Cardiac ventricle fibroblast (primary cell): ENCODE measurements around the gene NAA80. TPM values are rescaled to one million over a fixed set of nuclear protein-coding genes. Genes with fewer than 3 reads are reported as not detected.

Experiments used
- total RNA-seq: library from RNA; depleted of rRNA; stranded (reverse); fragments of >200 nt; gene quantifications from 2 replicates; pipeline ENCODE4 v1.2.3, GENCODE V29; 2015

Gene NAA80, protein sequence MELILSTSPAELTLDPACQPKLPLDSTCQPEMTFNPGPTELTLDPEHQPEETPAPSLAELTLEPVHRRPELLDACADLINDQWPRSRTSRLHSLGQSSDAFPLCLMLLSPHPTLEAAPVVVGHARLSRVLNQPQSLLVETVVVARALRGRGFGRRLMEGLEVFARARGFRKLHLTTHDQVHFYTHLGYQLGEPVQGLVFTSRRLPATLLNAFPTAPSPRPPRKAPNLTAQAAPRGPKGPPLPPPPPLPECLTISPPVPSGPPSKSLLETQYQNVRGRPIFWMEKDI
- 8.4 and 12.9 TPM in 2 replicates for total RNA-seq

DNA sequence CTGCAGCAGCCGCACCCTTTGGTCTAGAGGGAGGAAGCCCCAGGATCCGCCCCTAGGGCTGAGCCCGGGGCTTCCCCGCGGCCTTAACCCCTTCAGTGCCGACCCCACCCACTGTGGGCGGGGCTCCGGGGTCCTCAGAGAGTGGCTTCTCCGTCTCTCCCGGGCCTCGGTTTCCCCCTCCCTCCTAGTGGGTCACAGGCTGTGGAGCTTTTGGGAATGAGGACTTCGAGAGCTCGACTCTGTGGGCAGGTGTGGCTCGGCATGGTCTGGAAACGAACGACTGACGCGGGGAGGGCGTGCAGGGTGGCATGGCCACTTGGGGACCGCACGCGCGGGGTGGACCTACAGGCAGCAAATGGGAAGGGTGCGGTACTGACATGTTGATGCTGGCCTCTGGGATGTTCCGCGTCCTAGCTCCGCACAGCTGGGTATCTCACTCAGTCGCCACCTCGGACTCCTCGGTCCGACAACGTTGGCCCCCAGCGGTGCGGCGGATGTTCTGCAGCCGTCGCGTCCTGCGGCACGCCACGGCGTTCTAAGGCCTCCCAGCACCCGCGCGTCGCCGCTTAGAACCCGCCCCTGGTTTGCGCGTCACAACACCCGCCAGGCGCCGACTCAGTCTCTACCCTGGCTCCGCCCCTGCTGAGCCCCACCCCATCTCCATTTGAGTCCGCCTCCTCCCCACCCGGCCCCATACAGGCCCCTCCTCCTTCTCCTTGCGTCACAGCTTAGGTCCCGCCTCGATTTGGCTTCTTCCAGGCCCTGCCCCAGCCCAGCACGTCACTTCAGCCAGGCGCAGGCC, at the start of gene NAA80, which contains the start of gene HYAL3:
TSS of gene NAA80 (minus strand) at position 570 of the 802 bp plus-strand sequence. CDS start 1,942 bp downstream, outside the sequence.
TSS of gene HYAL3 (minus strand) at position 570 of the 802 bp plus-strand sequence. CDS start 3,803 bp downstream, outside the sequence.

DNA sequence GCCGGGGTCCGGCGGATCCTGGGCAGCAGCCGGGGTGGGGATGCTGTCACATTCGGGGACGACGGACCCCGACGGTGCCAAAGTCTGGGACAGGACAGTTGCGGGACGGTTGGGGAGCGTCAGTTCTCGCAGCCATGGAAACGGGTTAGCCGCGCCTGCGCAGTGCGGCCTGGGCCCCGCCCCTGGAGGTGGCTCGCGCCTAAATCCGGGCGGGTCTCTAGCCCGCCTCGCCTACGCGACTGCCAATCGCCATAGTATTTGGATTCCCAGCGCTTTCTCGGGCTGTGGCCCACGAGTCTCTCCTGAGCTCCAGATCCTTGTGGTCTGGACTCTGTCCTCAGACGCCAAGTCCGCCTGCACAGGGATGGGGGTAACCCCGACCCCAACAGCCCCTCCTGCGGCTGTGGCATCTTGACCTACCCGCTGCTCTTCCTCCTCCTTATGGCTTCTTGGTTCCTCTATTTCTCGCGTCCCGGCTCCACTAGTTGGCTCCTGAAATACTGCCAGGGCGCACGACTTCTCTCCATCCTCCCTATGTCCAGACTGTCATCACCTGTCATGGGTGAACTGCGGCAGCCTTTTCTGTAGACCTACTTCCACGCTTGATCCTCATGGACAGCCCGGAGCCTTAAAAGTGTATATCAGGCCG, 46.5 kb upstream of the NAA80 start, which contains the start of gene ZMYND10:
TSS of gene ZMYND10 (minus strand) at position 147 of the 649 bp plus-strand sequence. CDS start 153 bp downstream, outside the sequence.

DNA sequence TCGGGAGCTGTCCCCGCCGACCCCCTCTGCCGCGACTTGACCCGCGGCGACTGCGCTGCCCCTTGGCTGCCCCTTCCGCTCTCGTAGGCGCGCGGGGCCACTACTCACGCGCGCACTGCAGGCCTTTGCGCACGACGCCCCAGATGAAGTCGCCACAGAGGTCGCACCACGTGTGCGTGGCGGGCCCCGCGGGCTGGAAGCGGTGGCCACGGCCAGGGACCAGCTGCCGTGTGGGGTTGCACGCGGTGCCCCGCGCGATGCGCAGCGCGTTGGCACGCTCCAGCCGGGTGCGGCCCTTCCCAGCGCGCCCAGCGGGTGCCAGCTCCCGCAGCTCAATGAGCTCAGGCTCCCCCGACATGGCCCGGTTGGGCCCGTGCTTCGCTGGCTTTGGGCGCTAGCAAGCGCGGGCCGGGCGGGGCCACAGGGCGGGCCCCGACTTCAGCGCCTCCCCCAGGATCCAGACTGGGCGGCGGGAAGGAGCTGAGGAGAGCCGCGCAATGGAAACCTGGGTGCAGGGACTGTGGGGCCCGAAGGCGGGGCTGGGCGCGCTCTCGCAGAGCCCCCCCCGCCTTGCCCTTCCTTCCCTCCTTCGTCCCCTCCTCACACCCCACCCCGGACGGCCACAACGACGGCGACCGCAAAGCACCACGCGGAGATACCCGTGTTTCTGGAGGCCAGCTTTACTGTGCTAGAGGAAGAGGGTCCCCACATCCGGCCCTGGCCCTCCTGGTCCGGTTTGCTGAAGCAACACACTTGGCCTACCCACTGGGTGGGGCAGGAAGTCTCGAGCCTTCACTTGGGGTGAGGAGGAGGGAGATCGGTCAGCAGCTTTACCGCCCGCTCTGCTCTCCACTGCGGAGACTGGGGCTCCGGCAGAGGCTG, 41.5 kb upstream of the NAA80 start, which contains the start of gene RASSF1:
TSS of gene RASSF1 (minus strand) at position 389 of the 882 bp plus-strand sequence. CDS start at position 358, 31 bp downstream.

DNA sequence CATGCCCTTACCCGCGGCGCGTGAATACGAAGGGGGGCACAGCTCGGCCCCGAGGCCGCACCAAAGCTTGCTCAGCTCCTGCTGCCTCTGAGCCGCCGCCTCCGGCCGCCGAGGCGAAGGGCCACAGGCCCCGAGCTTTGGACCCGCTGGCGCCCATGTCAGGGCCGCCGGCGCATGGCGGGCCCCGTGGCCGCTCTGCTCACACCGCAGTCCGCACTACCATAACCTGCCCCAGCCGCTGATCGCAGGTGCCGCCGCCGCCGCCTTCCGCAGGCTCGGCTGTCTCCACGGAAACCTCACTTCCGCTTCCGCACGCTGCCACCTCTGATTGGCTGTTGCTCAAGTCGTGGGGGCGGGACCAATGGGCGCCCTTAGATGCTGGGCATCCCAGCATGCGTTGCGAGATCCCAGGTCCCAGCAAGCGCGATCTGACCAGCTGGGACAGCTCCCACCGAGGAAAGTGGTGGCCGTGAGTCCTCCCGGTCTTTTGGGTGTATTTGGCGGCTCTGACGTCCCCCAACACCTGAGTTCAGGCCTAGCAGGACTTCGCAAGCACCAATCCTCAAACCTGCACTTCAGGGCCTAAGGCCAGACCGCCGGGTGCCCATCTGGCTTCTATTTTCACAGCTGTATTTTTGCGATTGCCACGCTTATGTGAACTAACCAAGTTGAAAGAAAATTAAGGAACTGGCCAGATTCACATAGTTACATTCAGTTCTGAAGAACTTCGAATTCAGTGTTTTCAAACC, 28.9 kb upstream of the NAA80 start, which contains the start of gene TUSC2:
TSS of gene TUSC2 (minus strand) at position 281 of the 749 bp plus-strand sequence. CDS start at position 157, 124 bp downstream.

DNA sequence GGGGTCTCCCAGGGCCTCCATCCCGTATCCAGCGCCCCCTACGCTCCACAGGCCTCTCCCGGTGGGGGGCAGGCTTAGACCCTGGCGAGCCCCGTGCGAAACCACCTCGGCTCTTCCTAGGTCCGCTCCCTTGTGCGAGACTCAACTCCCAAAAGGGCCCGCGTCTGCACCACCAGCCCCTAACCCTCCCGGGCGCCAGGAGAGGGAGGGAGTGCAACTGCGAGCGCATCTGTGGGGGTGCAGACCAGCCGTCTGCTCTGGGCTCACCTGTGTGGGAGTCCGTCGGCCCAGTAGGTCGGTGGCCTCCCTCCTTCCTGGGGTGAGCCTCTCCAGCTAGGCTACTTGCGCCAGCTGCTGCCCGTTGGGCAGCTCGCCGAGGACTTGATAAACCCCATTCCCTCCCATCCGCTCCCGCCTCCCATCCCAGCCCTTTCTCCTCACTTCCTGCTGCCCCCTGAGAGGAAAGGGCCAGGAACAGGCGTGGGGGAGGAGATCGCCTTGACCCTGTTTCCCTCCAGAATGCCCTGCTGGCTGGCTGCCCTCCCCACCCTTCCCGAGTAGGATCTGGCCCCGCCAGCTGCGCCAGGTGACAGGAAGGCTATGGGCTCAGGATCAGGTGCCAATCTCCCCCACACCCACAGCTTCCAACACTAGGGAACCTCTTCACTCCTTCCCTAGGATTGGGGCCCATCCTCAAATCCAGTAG, 23.3 kb upstream of the NAA80 start, which contains the start of gene HYAL2:
TSS of gene HYAL2 (minus strand) at position 360 of the 706 bp plus-strand sequence. CDS start 2,256 bp downstream, outside the sequence.

DNA sequence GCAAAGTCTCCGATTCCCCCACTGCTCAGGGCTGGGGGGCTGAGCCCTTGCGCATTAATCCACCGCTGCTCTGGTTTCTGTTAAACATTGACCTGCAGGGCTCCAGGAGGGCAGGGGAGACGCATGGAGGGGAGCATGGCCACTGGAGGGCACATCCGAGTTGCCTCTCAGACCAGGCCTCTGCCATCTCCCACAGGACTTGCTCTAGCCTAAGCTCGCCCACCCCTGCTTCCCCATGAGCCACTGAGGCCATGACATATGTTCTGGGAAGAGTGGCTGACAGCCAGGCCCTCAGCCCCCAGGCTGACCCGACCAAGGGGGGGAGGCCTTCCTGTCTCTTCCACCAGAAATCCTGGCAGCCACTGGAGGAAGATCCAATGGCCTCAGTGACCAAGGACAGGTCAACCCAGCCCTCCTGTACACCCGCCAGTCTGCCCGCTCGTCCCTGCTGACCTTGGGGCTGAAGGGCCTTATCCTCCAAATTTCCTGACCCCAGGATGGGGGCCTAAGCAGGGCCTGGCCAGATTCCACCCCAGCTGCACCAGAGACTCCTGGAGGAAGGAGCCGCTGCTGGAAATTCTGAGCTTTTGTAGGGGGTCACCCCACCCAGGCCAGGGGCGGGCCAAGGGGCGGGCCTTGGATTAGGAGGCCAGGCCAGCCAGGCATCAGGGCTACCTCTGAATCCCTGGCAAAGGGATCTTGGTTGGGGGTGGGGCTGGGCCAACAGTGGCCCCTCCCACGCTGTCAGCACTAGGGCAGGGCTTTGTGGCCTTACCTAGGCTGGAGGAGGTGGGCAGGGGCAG, 4.0 kb upstream of the NAA80 start, which contains the start of gene HYAL1:
TSS of gene HYAL1 (minus strand) at position 562 of the 803 bp plus-strand sequence. CDS start 618 bp downstream, outside the sequence.

DNA sequence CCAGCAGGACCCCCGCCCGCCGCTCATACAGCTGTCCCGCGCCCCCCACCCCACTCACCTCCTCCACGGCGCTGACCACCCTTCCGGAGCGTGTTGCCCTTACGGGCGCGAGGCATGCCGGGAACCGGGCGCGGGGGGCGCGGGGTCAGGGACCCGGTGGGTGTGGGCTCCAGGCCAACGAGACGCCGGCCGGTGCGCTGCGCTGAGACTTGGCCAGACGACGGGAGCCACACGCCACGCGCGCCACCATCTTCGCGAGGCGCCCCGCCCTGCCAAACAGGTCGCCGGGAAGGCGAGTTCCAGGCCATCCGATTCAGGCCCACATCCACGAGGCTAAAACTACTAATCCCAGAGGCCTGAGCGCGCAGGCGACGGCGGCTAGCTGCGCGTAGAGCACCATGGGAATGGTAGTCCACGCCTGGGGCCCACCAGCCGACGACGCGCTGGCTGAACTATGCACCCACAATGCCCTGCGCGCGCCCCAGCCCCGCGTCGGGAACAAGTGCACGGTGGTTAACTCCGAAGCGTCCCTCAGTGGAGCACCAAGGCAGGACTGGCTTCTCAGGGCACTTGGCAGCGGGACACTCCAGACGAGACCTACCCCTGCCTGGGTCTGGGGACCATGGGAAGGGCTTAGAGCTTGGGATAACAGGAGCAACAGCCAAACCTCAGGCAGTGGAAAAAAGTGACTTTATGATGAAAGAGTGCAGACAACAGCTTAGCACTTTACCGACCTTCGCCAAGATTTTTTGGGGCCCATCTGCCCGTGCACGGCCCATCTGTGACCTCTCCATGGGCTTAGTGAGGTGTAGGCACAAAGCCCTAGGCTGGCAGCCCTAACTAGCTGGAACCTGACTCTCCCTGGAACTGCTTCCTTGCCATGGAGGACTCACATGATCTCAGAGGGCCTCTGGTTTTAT, 6.8 kb downstream of the NAA80 start, which contains the start of gene IFRD2:
TSS of gene IFRD2 (minus strand) at position 271 of the 920 bp plus-strand sequence. CDS start at position 116, 155 bp downstream.

DNA sequence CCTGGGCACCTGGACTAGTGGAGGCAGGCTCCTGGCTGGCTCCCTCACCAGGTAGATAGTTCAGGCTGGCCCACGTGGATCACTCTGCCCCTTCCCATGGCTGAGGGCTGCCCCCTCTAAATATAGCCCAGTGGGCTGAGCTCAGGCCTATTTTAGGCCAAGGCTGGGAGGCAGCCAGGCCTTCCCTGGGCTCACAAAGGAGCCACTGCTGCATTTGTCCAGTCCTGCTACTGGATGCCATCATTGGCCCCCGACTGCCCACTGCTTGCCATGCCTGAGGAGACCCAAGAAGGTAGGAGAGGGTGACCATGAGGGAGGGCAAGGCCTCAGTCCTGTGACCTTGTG, 20.4 kb downstream of the NAA80 start, which contains the start of gene LSMEM2:
TSS of gene LSMEM2 (plus strand) at position 208 of the 345 bp plus-strand sequence. CDS start at position 235, 27 bp downstream.

DNA sequence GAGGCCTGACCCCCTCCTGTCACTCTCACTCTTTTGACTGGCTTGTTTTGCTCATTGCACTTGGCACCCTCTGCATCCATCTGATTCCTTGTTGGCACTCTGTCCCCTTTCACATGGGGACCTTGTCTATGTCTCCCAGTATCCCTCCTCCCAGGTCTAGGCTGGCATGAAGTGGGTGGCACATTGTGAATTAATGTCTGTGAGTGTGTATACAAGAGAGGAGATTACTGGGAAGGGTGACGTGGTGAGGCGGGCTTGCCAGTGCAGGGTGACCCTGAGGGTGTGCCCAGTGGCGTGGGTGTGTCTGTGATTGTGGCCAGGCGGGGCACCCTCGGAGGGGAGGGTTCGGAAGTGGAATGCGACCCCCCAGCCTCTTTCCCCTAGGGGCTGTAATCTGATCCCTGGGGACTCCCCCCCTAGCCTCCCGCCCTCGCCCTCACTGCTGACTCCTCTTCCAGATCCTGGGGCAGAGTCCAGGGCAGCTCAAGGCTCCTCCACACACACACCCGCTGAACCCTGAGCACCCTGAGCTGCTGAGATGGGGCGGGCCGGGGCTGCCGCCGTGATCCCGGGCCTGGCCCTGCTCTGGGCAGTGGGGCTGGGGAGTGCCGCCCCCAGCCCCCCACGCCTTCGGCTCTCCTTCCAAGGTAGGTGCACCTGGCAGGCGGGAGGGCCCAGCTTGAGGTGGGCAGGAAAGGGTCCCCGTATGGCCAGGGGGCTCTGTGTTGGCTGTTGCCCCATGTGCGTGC, 30.3 kb downstream of the NAA80 start, which contains the start of gene SEMA3B:
TSS of gene SEMA3B (plus strand) at position 445 of the 749 bp plus-strand sequence. CDS start at position 539, 94 bp downstream.

Other genes with a start within 250 kb of the NAA80 start
- 60.0 and 66.3 TPM in 2 replicates for gene RBM5, start 210.5 kb downstream of the NAA80 start, total RNA-seq
- 9.0 and 10.4 TPM in 2 replicates for gene SEMA3F, start 144.1 kb downstream of the NAA80 start, total RNA-seq
- gene GNAT1, start 107.8 kb downstream of the NAA80 start, total RNA-seq, result not detected in 2 replicates
- gene SLC38A3, start 94.1 kb downstream of the NAA80 start, total RNA-seq, result not detected in 2 replicates
- gene GNAI2, start 63.2 kb downstream of the NAA80 start, total RNA-seq, result 132 and 164 TPM in 2 replicates
- gene SEMA3B, start 30.3 kb downstream of the NAA80 start, total RNA-seq, result 4.4 and 4.5 TPM in 2 replicates
- not detected in 2 replicates for gene LSMEM2, start 20.3 kb downstream of the NAA80 start, total RNA-seq
- gene IFRD2, start 7.0 kb downstream of the NAA80 start, total RNA-seq, result 28.3 and 36.7 TPM in 2 replicates
- gene HYAL3, start within 50 bp of the NAA80 start, total RNA-seq, result 7.2 and 17.3 TPM in 2 replicates
- 2.7 and 7.4 TPM in 2 replicates for gene HYAL1, start 4.2 kb upstream of the NAA80 start, total RNA-seq
- 51.3 and 65.4 TPM in 2 replicates for gene HYAL2, start 23.3 kb upstream of the NAA80 start, total RNA-seq
- gene TUSC2, start 28.8 kb upstream of the NAA80 start, total RNA-seq, result 11.4 and 41.2 TPM in 2 replicates
- 18.4 and 23.3 TPM in 2 replicates for gene RASSF1, start 41.4 kb upstream of the NAA80 start, total RNA-seq
- 0.06 and 0.24 TPM in 2 replicates for gene ZMYND10, start 46.3 kb upstream of the NAA80 start, total RNA-seq
- gene NPRL2, start 51.4 kb upstream of the NAA80 start, total RNA-seq, result 15.5 and 22.6 TPM in 2 replicates
- 21.4 and 29.5 TPM in 2 replicates for gene CYB561D2, start 51.5 kb upstream of the NAA80 start, total RNA-seq
- 62.7 and 65.7 TPM in 2 replicates for gene TMEM115, start 60.1 kb upstream of the NAA80 start, total RNA-seq
- not detected in 2 replicates for gene CACNA2D2, start 204.2 kb upstream of the NAA80 start, total RNA-seq